ENCODE data around the gene ZNF385B.

GRCh38 chr2:179560257-179560735 lies 301.1 kb downstream of the ZNF385B start:
- TF ChIP-seq MLX (CRISPR knock-in tag; IDR thresholded peaks at IDR 0.05) (no peak), ATF2 (CRISPR knock-in tag; IDR thresholded peaks at IDR 0.05; ENCODE audit: borderline replicate concordance, low read depth) (no peak), PREB (CRISPR knock-in tag; IDR thresholded peaks at IDR 0.05; ENCODE audit: borderline replicate concordance) (no peak), CREM (CRISPR knock-in tag; IDR thresholded peaks at IDR 0.05) (no peak), CTCF (IDR thresholded peaks at IDR 0.05) (no peak), SP1 (CRISPR knock-in tag; conservative IDR thresholded peaks at IDR 0.05) (no peak), ATF3 (CRISPR knock-in tag; conservative IDR thresholded peaks at IDR 0.05) (no peak), CBFB (CRISPR knock-in tag; IDR thresholded peaks at IDR 0.05; ENCODE audit: low read depth) (no peak)
